Fibroblast of villous mesenchyme (primary cell): ENCODE results near the gene PIM3. TPM values are rescaled to one million over a fixed set of nuclear protein-coding genes. Genes with fewer than 3 reads are reported as not detected.

ENCODE experiments used
- DNase-seq: peaks from one replicate; pipeline ENCODE4 v3.0.0-alpha.2; 2010; ENCODE audit warnings: low read depth
- H3K4me3 ChIP-seq: 2 replicates; pipeline ENCODE4 v1.5.1; 2011; ENCODE audit warnings: low read depth, mild to moderate bottlenecking, low read length
- CTCF ChIP-seq: IDR thresholded peaks from 2 replicates; pipeline ENCODE4 v1.5.1; 2012; ENCODE audit warnings: low read depth, mild to moderate bottlenecking, low read length; ENCODE audit not compliant: insufficient read depth
- total RNA-seq: library from RNA; depleted of rRNA; stranded (reverse); fragments of >200 nt; gene quantifications from 2 replicates; pipeline ENCODE4 v1.2.3, GENCODE V29; 2012

The PIM3 gene
- total RNA-seq, 1 donor: 32.0 TPM

- peak; percentile 30 for DNase-seq
- no peak for TF ChIP-seq CTCF
- no peak overlapping the region for H3K4me3 ChIP-seq
Measured at GRCh38 chr22:49937758-49938564, 22.6 kb upstream of the PIM3 start.

- TF ChIP-seq CTCF: no peak
- no peak for DNase-seq
- H3K4me3 ChIP-seq: no peak overlapping the region
Measured at GRCh38 chr22:49938565-49939136, 21.9 kb upstream of the PIM3 start.

- DNase-seq: no peak
- H3K4me3 ChIP-seq: no peak overlapping the region
- no peak for TF ChIP-seq CTCF
Measured at GRCh38 chr22:49941507-49942316, 18.9 kb upstream of the PIM3 start.

- no peak overlapping the region for H3K4me3 ChIP-seq
- no peak for DNase-seq
- no peak for TF ChIP-seq CTCF
Measured at GRCh38 chr22:49942565-49943404, 17.8 kb upstream of the PIM3 start.

GRCh38 chr22:49943405-49943765 is 17.2 kb upstream of the PIM3 start:
- TF ChIP-seq CTCF: no peak
- no peak for DNase-seq
- H3K4me3 ChIP-seq: no peak overlapping the region

- TF ChIP-seq CTCF: no peak
- H3K4me3 ChIP-seq: no peak overlapping the region
- no peak for DNase-seq
Measured at GRCh38 chr22:49943771-49944398, 16.7 kb upstream of the PIM3 start.
